ENCODE results near the gene AP2M1.
"Not testable (repeated sequence)": the region's sequence is repeated elsewhere in the genome, so short reads cannot be mapped to it uniquely, and the experiment has no call there.

Gene AP2M1

GRCh38 chr3:184145751-184146270 lies 28.8 kb upstream of the AP2M1 start:
- no peak overlapping the region for H3K4me3 ChIP-seq (ENCODE audit: low read depth, low read length)
- H3K4me1 ChIP-seq = no peaks in the 10 kb centered on the region
- H3K4me2 ChIP-seq (ENCODE audit: low read length) = no peak overlapping the region
- H3K36me3 ChIP-seq (ENCODE audit: control insufficient read depth, insufficient read depth, low read length) = no peaks in the 10 kb centered on the region
- no peak overlapping the region for H3K9ac ChIP-seq
- H3K27ac ChIP-seq = no peak overlapping the region
- H2AFZ ChIP-seq = no peak overlapping the region
- no peak for TF ChIP-seq CTCF (IDR thresholded peaks at IDR 0.05)
- no peaks in the 10 kb centered on the region for H3K79me2 ChIP-seq
- H3K27me3 ChIP-seq (ENCODE audit: control insufficient read depth, insufficient read depth, low read length) = no peaks in the 10 kb centered on the region
- H3K9me3 ChIP-seq (ENCODE audit: control insufficient read depth, low read length) = no peaks in the 10 kb centered on the region

- H3K9me3 ChIP-seq (ENCODE audit: control insufficient read depth, low read length) = no peaks in the 10 kb centered on the region
- no peak for TF ChIP-seq CTCF (IDR thresholded peaks at IDR 0.05)
- H3K4me2 ChIP-seq (ENCODE audit: low read length) = no peak overlapping the region
- no peak overlapping the region for H2AFZ ChIP-seq
- H3K27me3 ChIP-seq (ENCODE audit: control insufficient read depth, insufficient read depth, low read length) = no peaks in the 10 kb centered on the region
- no peaks in the 10 kb centered on the region for H3K79me2 ChIP-seq
- H3K36me3 ChIP-seq (ENCODE audit: control insufficient read depth, insufficient read depth, low read length) = no peaks in the 10 kb centered on the region
- no peaks in the 10 kb centered on the region for H3K4me1 ChIP-seq
- H3K4me3 ChIP-seq (ENCODE audit: low read depth, low read length) = no peak overlapping the region
- H3K27ac ChIP-seq = no peak overlapping the region
- H3K9ac ChIP-seq = no peak overlapping the region
These were observed 26.6 kb upstream of the AP2M1 start for GRCh38 chr3:184148076-184148475.

- no peaks in the 10 kb centered on the region for H3K9me3 ChIP-seq (ENCODE audit: control insufficient read depth, low read length)
- H3K9ac ChIP-seq = no peak overlapping the region
- no peak overlapping the region for H2AFZ ChIP-seq
- no peak overlapping the region for H3K4me2 ChIP-seq (ENCODE audit: low read length)
- no peaks in the 10 kb centered on the region for H3K4me1 ChIP-seq
- no peaks in the 10 kb centered on the region for H3K79me2 ChIP-seq
- no peak overlapping the region for H3K27ac ChIP-seq
- H3K4me3 ChIP-seq (ENCODE audit: low read depth, low read length) = no peak overlapping the region
- no peak for TF ChIP-seq CTCF (IDR thresholded peaks at IDR 0.05)
- H3K36me3 ChIP-seq (ENCODE audit: control insufficient read depth, insufficient read depth, low read length) = no peaks in the 10 kb centered on the region
- no peaks in the 10 kb centered on the region for H3K27me3 ChIP-seq (ENCODE audit: control insufficient read depth, insufficient read depth, low read length)
These were observed 25.5 kb upstream of the AP2M1 start for GRCh38 chr3:184149123-184149522.

- H3K9me3 ChIP-seq (ENCODE audit: control insufficient read depth, low read length); H3K4me1 ChIP-seq; H3K4me3 ChIP-seq (ENCODE audit: low read depth, low read length); H3K79me2 ChIP-seq; H3K36me3 ChIP-seq (ENCODE audit: control insufficient read depth, insufficient read depth, low read length); H3K27ac ChIP-seq; H3K27me3 ChIP-seq (ENCODE audit: control insufficient read depth, insufficient read depth, low read length); H3K4me2 ChIP-seq (ENCODE audit: low read length); H3K9ac ChIP-seq: not testable (repeated sequence)
- peak overlapping the region; percentile 60 for H2AFZ ChIP-seq
These were observed 24.9 kb upstream of the AP2M1 start for GRCh38 chr3:184149770-184150169.

GRCh38 chr3:184154885-184155643 lies 19.6 kb upstream of the AP2M1 start, which contains the start of gene DVL3:
Gene DVL3 (plus strand): TSS chr3:184155377. CDS start chr3:184155636, 259 bp downstream.
- Histone ChIP-seq H3K4me1 (peaks cover 12% of the 10 kb centered on the region), H3K27me3 (ENCODE audit: control insufficient read depth, insufficient read depth, low read length) (no peaks in the 10 kb centered on the region), H3K36me3 (ENCODE audit: control insufficient read depth, insufficient read depth, low read length) (no peaks in the 10 kb centered on the region), H3K79me2 (peaks cover 32% of the 10 kb centered on the region), H2AFZ (peak within 1 kb of the TSS; percentile 98), H3K4me3 (ENCODE audit: low read depth, low read length) (peak within 1 kb of the TSS; percentile 93), H3K4me2 (ENCODE audit: low read length) (peak within 1 kb of the TSS; percentile 96), H3K9me3 (ENCODE audit: control insufficient read depth, low read length) (no peaks in the 10 kb centered on the region), H3K27ac (peak within 1 kb of the TSS; percentile 72), H3K9ac (peak within 1 kb of the TSS; percentile 78)
- no peak for TF ChIP-seq CTCF (IDR thresholded peaks at IDR 0.05)

Data from parathyroid adenoma (tissue), 2 donors.